AG08396 (cell line): ENCODE measurements around the gene CACNA1E.

Source experiments
- DNase-seq: peaks from one replicate; pipeline ENCODE4 v3.0.0; 2012; ENCODE audit warnings: low spot score, mixed read lengths

CACNA1E gene

GRCh38 chr1:181587870-181588438 lies 104.6 kb downstream of the CACNA1E start:
- no peak for DNase-seq

GRCh38 chr1:181588631-181589030 lies 105.3 kb downstream of the CACNA1E start:
- no peak for DNase-seq

GRCh38 chr1:181592255-181592859 lies 109.0 kb downstream of the CACNA1E start:
- DNase-seq, result no peak

- no peak for DNase-seq
These were observed 109.7 kb downstream of the CACNA1E start for GRCh38 chr1:181593042-181593441.

GRCh38 chr1:181594553-181594952 lies 111.2 kb downstream of the CACNA1E start:
- no peak for DNase-seq

GRCh38 chr1:181595234-181595633 lies 111.9 kb downstream of the CACNA1E start:
- DNase-seq, result no peak

- DNase-seq, result no peak
These were observed 118.1 kb downstream of the CACNA1E start for GRCh38 chr1:181601186-181601950.

- DNase-seq, result no peak
These were observed 120.6 kb downstream of the CACNA1E start for GRCh38 chr1:181603735-181604410.

GRCh38 chr1:181604482-181605249 lies 121.3 kb downstream of the CACNA1E start:
- DNase-seq, result no peak

GRCh38 chr1:181607524-181607923 lies 124.2 kb downstream of the CACNA1E start:
- no peak for DNase-seq

- no peak for DNase-seq
These were observed 125.1 kb downstream of the CACNA1E start for GRCh38 chr1:181608386-181608785.

- no peak for DNase-seq
These were observed 125.6 kb downstream of the CACNA1E start for GRCh38 chr1:181608948-181609347.

- DNase-seq, result no peak
These were observed 128.8 kb downstream of the CACNA1E start for GRCh38 chr1:181612100-181612499.

GRCh38 chr1:181618559-181618958 lies 135.2 kb downstream of the CACNA1E start:
- DNase-seq, result no peak

GRCh38 chr1:181620183-181620582 lies 136.9 kb downstream of the CACNA1E start:
- DNase-seq, result no peak

GRCh38 chr1:181623850-181624249 lies 140.5 kb downstream of the CACNA1E start:
- no peak for DNase-seq

- no peak for DNase-seq
These were observed 143.1 kb downstream of the CACNA1E start for GRCh38 chr1:181626279-181626938.

- no peak for DNase-seq
These were observed 147.1 kb downstream of the CACNA1E start for GRCh38 chr1:181630398-181630797.

GRCh38 chr1:181630838-181631237 lies 147.5 kb downstream of the CACNA1E start:
- DNase-seq, result no peak

GRCh38 chr1:181632492-181632891 lies 149.2 kb downstream of the CACNA1E start:
- DNase-seq, result no peak

- no peak for DNase-seq
These were observed 149.6 kb downstream of the CACNA1E start for GRCh38 chr1:181632960-181633359.
